ENCODE measurements around the gene FADS1.
A peak's percentile ranks its signal among the peaks of the same experiment; 100 is the strongest.

The FADS1 gene

GRCh38 chr11:61776561-61777075, 40.2 kb downstream of the FADS1 start:
- peak; percentile 37 for DNase-seq (ENCODE audit: low read depth)

- no peak for DNase-seq (ENCODE audit: low read depth)
These were observed 40.9 kb downstream of the FADS1 start for GRCh38 chr11:61775606-61776554.

- no peak for DNase-seq (ENCODE audit: low read depth)
These were observed 41.7 kb downstream of the FADS1 start for GRCh38 chr11:61775106-61775505.

- no peak for DNase-seq (ENCODE audit: low read depth)
These were observed 42.4 kb downstream of the FADS1 start for GRCh38 chr11:61774411-61774810.

- DNase-seq (ENCODE audit: low read depth), result no peak
These were observed 43.0 kb downstream of the FADS1 start for GRCh38 chr11:61773809-61774208.

GRCh38 chr11:61773356-61773755, 43.4 kb downstream of the FADS1 start:
- no peak for DNase-seq (ENCODE audit: low read depth)

GRCh38 chr11:61771985-61772455, 44.8 kb downstream of the FADS1 start:
- DNase-seq (ENCODE audit: low read depth), result no peak

- no peak for DNase-seq (ENCODE audit: low read depth)
These were observed 45.5 kb downstream of the FADS1 start for GRCh38 chr11:61771195-61771894.

GRCh38 chr11:61769946-61770683, 46.7 kb downstream of the FADS1 start:
- DNase-seq (ENCODE audit: low read depth), result no peak

- no peak for DNase-seq (ENCODE audit: low read depth)
These were observed 47.5 kb downstream of the FADS1 start for GRCh38 chr11:61769169-61769920.

GRCh38 chr11:61768376-61769076, 48.3 kb downstream of the FADS1 start:
- DNase-seq (ENCODE audit: low read depth), result no peak

- DNase-seq (ENCODE audit: low read depth), result no peak
These were observed 50.4 kb downstream of the FADS1 start for GRCh38 chr11:61766353-61766841.

GRCh38 chr11:61765550-61766253, 51.1 kb downstream of the FADS1 start:
- no peak for DNase-seq (ENCODE audit: low read depth)

- no peak for DNase-seq (ENCODE audit: low read depth)
These were observed 52.1 kb downstream of the FADS1 start for GRCh38 chr11:61764606-61765260.

- no peak for DNase-seq (ENCODE audit: low read depth)
These were observed 52.7 kb downstream of the FADS1 start for GRCh38 chr11:61763930-61764605.

GRCh38 chr11:61762798-61763197, 54.0 kb downstream of the FADS1 start:
- DNase-seq (ENCODE audit: low read depth), result no peak

GRCh38 chr11:61762223-61762615, 54.6 kb downstream of the FADS1 start:
- DNase-seq (ENCODE audit: low read depth), result no peak

- DNase-seq (ENCODE audit: low read depth), result no peak
These were observed 55.2 kb downstream of the FADS1 start for GRCh38 chr11:61761440-61762222.
